RWPE2 (cell line): ENCODE data around the gene HSD17B10.

Source experiments
- ATAC-seq: fragments of 200-7000 bp; cut with Tn5 transposase; 3 replicates; pipeline ENCODE4 v1.9.1; 2021; ENCODE audit warnings: low read depth
- DNase-seq: peaks from one replicate; pipeline ENCODE4 v3.0.0-alpha.2; 2020; ENCODE audit warnings: low spot score
- H3K27ac ChIP-seq: fragments of 450-650 bp; 2 replicates; pipeline ENCODE4 v1.5.1; 2017; ENCODE audit warnings: mild to moderate bottlenecking; ENCODE audit not compliant: poor library complexity, severe bottlenecking
- H3K27me3 ChIP-seq: fragments of 250-450 bp; sonication (Bioruptor Pico); 2 replicates; pipeline ENCODE4 v1.5.1; 2021; ENCODE audit warnings: mild to moderate bottlenecking, moderate library complexity; ENCODE audit not compliant: insufficient read depth, poor library complexity, severe bottlenecking
- H3K36me3 ChIP-seq: fragments of 250-450 bp; sonication (Bioruptor Pico); 2 replicates; pipeline ENCODE4 v1.5.1; 2020; ENCODE audit warnings: low read depth, mild to moderate bottlenecking, moderate library complexity
- H3K4me1 ChIP-seq: fragments of 250-450 bp; sonication (Bioruptor Pico); 2 replicates; pipeline ENCODE4 v1.5.1; 2021; ENCODE audit warnings: mild to moderate bottlenecking, moderate library complexity; ENCODE audit not compliant: insufficient read depth, poor library complexity, severe bottlenecking
- H3K4me3 ChIP-seq: fragments of 250-450 bp; sonication (Bioruptor Pico); 2 replicates; pipeline ENCODE4 v1.5.1; 2021; ENCODE audit warnings: mild to moderate bottlenecking, moderate library complexity; ENCODE audit not compliant: severe bottlenecking
- H3K9me3 ChIP-seq: fragments of 250-450 bp; sonication (Bioruptor Pico); 2 replicates; pipeline ENCODE4 v1.5.1; 2021; ENCODE audit warnings: mild to moderate bottlenecking, moderate library complexity; ENCODE audit not compliant: severe bottlenecking
- TF ChIP-seq, protein P1 (sequence below): fragments of 450-650 bp; IDR thresholded peaks from one replicate; pipeline ENCODE4 v1.5.1; 2017; ENCODE audit warnings: mild to moderate bottlenecking, moderate library complexity; ENCODE audit not compliant: poor library complexity, severe bottlenecking

The HSD17B10 gene

DNA sequence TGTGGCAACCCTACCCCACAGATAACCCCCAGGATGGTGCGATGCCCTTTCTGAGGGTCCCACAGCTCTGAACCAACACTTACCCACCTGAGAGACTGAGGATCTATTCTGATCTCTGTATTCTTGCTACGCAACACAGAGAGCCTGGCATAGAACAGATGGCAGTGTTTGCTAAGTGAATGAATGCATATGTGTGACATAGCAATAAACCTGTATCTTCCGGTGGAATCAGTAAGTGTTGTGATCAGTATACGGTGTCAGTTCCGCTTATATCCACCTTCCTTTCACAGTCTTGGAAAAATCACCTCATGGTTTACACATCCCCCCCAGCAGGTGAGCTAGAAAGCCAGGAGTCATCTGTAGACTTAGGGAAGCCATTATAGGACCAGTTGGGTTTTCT is 5.9 kb upstream of the HSD17B10 start:
- H3K4me3 ChIP-seq: peak overlapping the region; percentile 28
- TF ChIP-seq, protein P1, sequence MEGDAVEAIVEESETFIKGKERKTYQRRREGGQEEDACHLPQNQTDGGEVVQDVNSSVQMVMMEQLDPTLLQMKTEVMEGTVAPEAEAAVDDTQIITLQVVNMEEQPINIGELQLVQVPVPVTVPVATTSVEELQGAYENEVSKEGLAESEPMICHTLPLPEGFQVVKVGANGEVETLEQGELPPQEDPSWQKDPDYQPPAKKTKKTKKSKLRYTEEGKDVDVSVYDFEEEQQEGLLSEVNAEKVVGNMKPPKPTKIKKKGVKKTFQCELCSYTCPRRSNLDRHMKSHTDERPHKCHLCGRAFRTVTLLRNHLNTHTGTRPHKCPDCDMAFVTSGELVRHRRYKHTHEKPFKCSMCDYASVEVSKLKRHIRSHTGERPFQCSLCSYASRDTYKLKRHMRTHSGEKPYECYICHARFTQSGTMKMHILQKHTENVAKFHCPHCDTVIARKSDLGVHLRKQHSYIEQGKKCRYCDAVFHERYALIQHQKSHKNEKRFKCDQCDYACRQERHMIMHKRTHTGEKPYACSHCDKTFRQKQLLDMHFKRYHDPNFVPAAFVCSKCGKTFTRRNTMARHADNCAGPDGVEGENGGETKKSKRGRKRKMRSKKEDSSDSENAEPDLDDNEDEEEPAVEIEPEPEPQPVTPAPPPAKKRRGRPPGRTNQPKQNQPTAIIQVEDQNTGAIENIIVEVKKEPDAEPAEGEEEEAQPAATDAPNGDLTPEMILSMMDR: no peak
- H3K27me3 ChIP-seq: no peaks in the 10 kb centered on the region
- DNase-seq: no peak
- no peaks in the 10 kb centered on the region for H3K9me3 ChIP-seq
- peak; percentile 9; the same call in 1 of the 3 replicates for ATAC-seq
- no peaks in the 10 kb centered on the region for H3K4me1 ChIP-seq
- H3K27ac ChIP-seq: peak overlapping the region; percentile 59
- H3K36me3 ChIP-seq: no peaks in the 10 kb centered on the region

DNA sequence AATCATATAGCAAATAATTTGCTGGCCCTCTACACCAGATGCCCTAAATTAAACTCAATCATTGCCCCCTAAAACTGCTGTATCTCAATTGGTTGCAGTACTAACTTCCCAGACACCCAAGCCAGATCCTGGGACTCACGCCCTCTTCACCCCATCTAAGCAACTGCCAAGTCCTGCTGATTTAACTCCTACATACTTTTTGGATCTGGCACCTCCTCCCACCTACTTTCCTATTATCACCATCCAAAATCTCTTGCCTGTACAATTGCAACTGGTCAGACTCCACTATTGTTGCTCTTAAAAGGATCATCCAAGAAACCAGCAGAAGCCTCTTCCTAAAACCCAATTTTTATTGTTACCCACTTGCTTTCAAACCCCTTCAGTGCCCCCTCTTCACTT is 4.7 kb upstream of the HSD17B10 start:
- no peaks in the 10 kb centered on the region for H3K27me3 ChIP-seq
- TF ChIP-seq, protein P1: no peak
- no peaks in the 10 kb centered on the region for H3K36me3 ChIP-seq
- ATAC-seq: no peak
- no peaks in the 10 kb centered on the region for H3K4me1 ChIP-seq
- no peak overlapping the region for H3K4me3 ChIP-seq
- no peak for DNase-seq
- no peak overlapping the region for H3K27ac ChIP-seq
- no peaks in the 10 kb centered on the region for H3K9me3 ChIP-seq

DNA sequence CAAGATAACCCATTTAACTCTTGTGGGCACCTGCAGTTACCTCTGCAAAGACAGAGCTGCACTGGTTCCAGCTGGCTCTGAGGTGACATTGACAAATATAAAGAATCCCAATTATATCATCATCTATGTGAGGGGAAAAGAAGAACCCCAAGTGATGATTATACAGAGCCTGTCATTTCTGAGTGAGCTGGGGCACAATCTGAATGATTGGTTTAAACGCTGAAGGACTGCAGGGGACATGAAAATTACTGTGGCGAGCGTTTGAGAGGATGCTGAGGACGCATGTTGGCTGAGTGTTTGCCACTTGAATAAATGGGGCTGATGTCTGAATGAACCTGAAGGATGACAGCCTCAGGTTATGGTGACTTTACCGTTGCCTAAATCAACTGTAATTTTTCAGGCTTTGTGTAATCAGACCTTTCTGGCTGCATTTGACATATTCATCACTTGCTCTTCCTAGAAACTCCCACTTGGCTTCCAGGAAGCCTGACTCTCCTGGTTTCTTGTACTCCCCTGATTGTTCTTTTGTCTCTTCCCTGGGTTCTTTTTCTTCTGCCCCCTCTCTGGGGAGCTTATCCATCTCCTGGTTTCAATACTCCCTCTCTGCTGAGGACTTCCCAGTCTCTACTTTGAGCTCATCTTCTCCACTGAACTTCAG is 4.1 kb upstream of the HSD17B10 start:
- no peak for ATAC-seq
- no peak for DNase-seq
- no peaks in the 10 kb centered on the region for H3K27me3 ChIP-seq

GRCh38 chrX:53437206-53437605 is 3.0 kb upstream of the HSD17B10 start:
- ATAC-seq: no peak
- Histone ChIP-seq H3K27me3 (no peaks in the 10 kb centered on the region), H3K27ac (no peak overlapping the region), H3K4me3 (no peak overlapping the region), H3K4me1 (no peaks in the 10 kb centered on the region), H3K36me3 (no peaks in the 10 kb centered on the region), H3K9me3 (no peaks in the 10 kb centered on the region)
- DNase-seq: no peak
- TF ChIP-seq, protein P1: no peak

More for the DNA sequence above, 4.1 kb upstream of the HSD17B10 start:
- H3K9me3 ChIP-seq: no peaks in the 10 kb centered on the region
- H3K4me1 ChIP-seq: no peaks in the 10 kb centered on the region
- TF ChIP-seq, protein P1: no peak
- H3K27ac ChIP-seq: no peak overlapping the region
- H3K4me3 ChIP-seq: no peak overlapping the region
- H3K36me3 ChIP-seq: no peaks in the 10 kb centered on the region

DNA sequence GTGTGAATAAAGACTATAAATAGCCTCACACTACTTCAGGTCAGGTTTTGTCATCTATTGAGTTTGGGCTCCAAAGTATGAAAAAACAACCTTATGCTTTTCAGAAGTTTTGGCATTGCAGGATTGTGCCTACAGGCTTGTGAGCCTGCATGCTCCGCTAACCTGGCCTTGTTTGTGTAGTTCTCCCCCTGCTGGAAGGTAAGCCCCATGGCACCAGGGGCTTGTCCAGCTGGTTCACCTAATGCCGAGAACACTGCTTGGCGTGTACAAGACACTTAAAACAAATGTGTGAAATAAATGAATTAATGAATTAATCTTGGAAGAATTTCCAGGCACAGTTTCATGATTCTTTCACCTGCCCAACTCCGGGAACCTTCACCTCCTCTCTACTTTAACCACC is 1.8 kb upstream of the HSD17B10 start:
- Histone ChIP-seq H3K27me3 (no peaks in the 10 kb centered on the region), H3K36me3 (no peaks in the 10 kb centered on the region), H3K27ac (no peak overlapping the region), H3K4me1 (no peaks in the 10 kb centered on the region), H3K9me3 (no peaks in the 10 kb centered on the region), H3K4me3 (no peak overlapping the region)
- ATAC-seq (peak; percentile 68), DNase-seq (no peak)
- TF ChIP-seq, protein P1: peak; percentile 66
